GM23338 (cell line): ENCODE data around the gene MINDY3. TPM values are rescaled to one million over a fixed set of nuclear protein-coding genes. Genes with fewer than 3 reads are reported as not detected.

Source experiments
- ATAC-seq: fragments of 200-7000 bp; cut with Tn5 transposase; 3 replicates; pipeline ENCODE4 v1.9.1; 2020
- DNase-seq: peaks from one replicate; pipeline ENCODE4 v3.0.0-alpha.2; 2015; ENCODE audit warnings: low spot score
- H2AFZ ChIP-seq: fragments of 200-600 bp; sonication (generic); 2 replicates; pipeline ENCODE4 v1.8.0; 2016; ENCODE audit warnings: antibody characterized with exemption, mild to moderate bottlenecking, moderate library complexity
- H3F3A ChIP-seq: fragments of 200-600 bp; sonication (generic); replicated peaks from 2 replicates; pipeline ENCODE4 v1.8.0; 2017; ENCODE audit warnings: antibody characterized with exemption, mixed run types, low read depth
- H3K27ac ChIP-seq: fragments of 200-600 bp; sonication (generic); 2 replicates; pipeline ENCODE4 v1.6.1; 2016; ENCODE audit warnings: low read depth
- H3K27me3 ChIP-seq: fragments of 200-600 bp; sonication (generic); 2 replicates; pipeline ENCODE4 v1.8.0; 2016; ENCODE audit warnings: mild to moderate bottlenecking, mixed run types, moderate library complexity; ENCODE audit not compliant: insufficient read depth
- H3K36me3 ChIP-seq: fragments of 200-600 bp; sonication (generic); 2 replicates; pipeline ENCODE4 v1.8.0; 2016; ENCODE audit warnings: mild to moderate bottlenecking; ENCODE audit not compliant: insufficient read depth
- H3K4me1 ChIP-seq: fragments of 200-600 bp; sonication (generic); 2 replicates; pipeline ENCODE4 v1.8.0; 2016; ENCODE audit warnings: mild to moderate bottlenecking, moderate library complexity; ENCODE audit not compliant: insufficient read depth
- H3K4me2 ChIP-seq: fragments of 200-600 bp; sonication (generic); 2 replicates; pipeline ENCODE4 v1.7.1; 2017; ENCODE audit warnings: mixed run types
- H3K4me3 ChIP-seq: fragments of 200-600 bp; sonication (generic); 2 replicates; pipeline ENCODE4 v1.6.1; 2016; ENCODE audit warnings: mixed run types
- H3K79me2 ChIP-seq: fragments of 200-600 bp; sonication (generic); replicated peaks from 2 replicates; pipeline ENCODE4 v1.8.0; 2017; ENCODE audit warnings: mild to moderate bottlenecking; ENCODE audit not compliant: insufficient read depth
- H3K9me2 ChIP-seq: fragments of 200-600 bp; sonication (generic); 2 replicates; pipeline ENCODE4 v1.8.0; 2017; ENCODE audit not compliant: insufficient read depth
- H4K20me1 ChIP-seq: fragments of 200-600 bp; sonication (generic); replicated peaks from 2 replicates; pipeline ENCODE4 v1.8.0; 2017; ENCODE audit warnings: mild to moderate bottlenecking; ENCODE audit not compliant: insufficient read depth
- H3K27ac Mint-ChIP-seq: 2 replicates; pipeline ENCODE4 v1.8.0; 2020; ENCODE audit warnings: inconsistent platforms, mild to moderate bottlenecking, moderate library complexity, mixed read lengths
- H3K27me3 Mint-ChIP-seq: 3 replicates; pipeline ENCODE4 v1.8.0; 2022; ENCODE audit warnings: low read depth, mild to moderate bottlenecking, moderate library complexity, mixed read lengths, inconsistent platforms; ENCODE audit not compliant: insufficient read depth, poor library complexity
- H3K36me3 Mint-ChIP-seq: 3 replicates; pipeline ENCODE4 v1.8.0; 2021; ENCODE audit warnings: low read depth, mild to moderate bottlenecking, inconsistent platforms, moderate library complexity, mixed read lengths
- H3K4me1 Mint-ChIP-seq: 3 replicates; pipeline ENCODE4 v1.8.0; 2020; ENCODE audit warnings: mild to moderate bottlenecking, inconsistent platforms, mixed read lengths
- H3K4me3 Mint-ChIP-seq: 3 replicates; pipeline ENCODE4 v1.8.0; 2021; ENCODE audit warnings: moderate library complexity, mild to moderate bottlenecking, inconsistent platforms, mixed read lengths
- H3K9me3 Mint-ChIP-seq: 3 replicates; pipeline ENCODE4 v1.8.0; 2020; ENCODE audit warnings: moderate library complexity, mild to moderate bottlenecking, inconsistent platforms, mixed read lengths
- CREB1 ChIP-seq: fragments of 250-450 bp; sonication (Bioruptor Pico); IDR thresholded peaks from 2 replicates; pipeline ENCODE4 v1.5.0; 2020; ENCODE audit warnings: low read depth, mild to moderate bottlenecking, moderate library complexity
- EZH2 ChIP-seq: fragments of 200-600 bp; sonication (generic); IDR thresholded peaks from one replicate; pipeline ENCODE4 v1.8.0; 2017; ENCODE audit warnings: antibody characterized with exemption, mild to moderate bottlenecking, low read depth; ENCODE audit not compliant: unreplicated experiment
- EZH2phosphoT487 ChIP-seq: fragments of 200-600 bp; sonication (generic); IDR thresholded peaks from one replicate; pipeline ENCODE4 v1.8.1; 2018; ENCODE audit warnings: antibody characterized with exemption; ENCODE audit not compliant: unreplicated experiment
- JUNB ChIP-seq: IDR thresholded peaks from one replicate; pipeline ENCODE4 v1.6.1; 2016; ENCODE audit warnings: antibody characterized with exemption; ENCODE audit not compliant: unreplicated experiment
- NANOG ChIP-seq: IDR thresholded peaks from 2 replicates; pipeline ENCODE4 v1.6.1; 2016; ENCODE audit warnings: antibody characterized with exemption, borderline replicate concordance
- POLR2AphosphoS5 ChIP-seq: IDR thresholded peaks from 2 replicates; pipeline ENCODE4 v1.6.1; 2016; ENCODE audit warnings: antibody characterized with exemption, low read depth
- STAT1 ChIP-seq: IDR thresholded peaks from one replicate; pipeline ENCODE4 v1.6.1; 2016; ENCODE audit warnings: antibody characterized with exemption; ENCODE audit not compliant: unreplicated experiment
- ZNF114 ChIP-seq: fragments of 250-450 bp; sonication (Bioruptor Pico); IDR thresholded peaks from 2 replicates; pipeline ENCODE4 v1.5.0; 2020; ENCODE audit warnings: mild to moderate bottlenecking, moderate library complexity
- ZNF331 ChIP-seq: fragments of 250-450 bp; sonication (Bioruptor Pico); IDR thresholded peaks from 2 replicates; pipeline ENCODE4 v1.5.0; 2020; ENCODE audit warnings: low read depth, mild to moderate bottlenecking, moderate library complexity
- polyA plus RNA-seq: library from polyadenylated mRNA; unstranded; fragments of >200 nt; fragmentation: Nextera tagmentation; extraction: Ambion mirVana; gene quantifications from 2 replicates; pipeline ENCODE4 v1.2.1, GENCODE V29; 2016
- total RNA-seq: library from RNA; depleted of rRNA; stranded (reverse); fragments of >200 nt; shearing (Covaris generic); gene quantifications from 2 replicates; pipeline ENCODE4 v1.2.3, GENCODE V29; 2014
- TF ChIP-seq, protein P1 (sequence below), 2 experiments: fragments of 200-600 bp in 1 of 2; sonication (generic) in 1 of 2; conservative IDR thresholded peaks; 2 replicates each; pipeline versions ENCODE4 v1.5.1 to v1.6.1; 2016 to 2017; ENCODE audit warnings: antibody characterized with exemption in 2 of 2, low read depth in 2 of 2, mild to moderate bottlenecking in 2 of 2, moderate library complexity in 1 of 2
- TF ChIP-seq, protein P2 (sequence below): IDR thresholded peaks from one replicate; pipeline ENCODE4 v1.6.1; 2018; ENCODE audit warnings: antibody characterized with exemption; ENCODE audit not compliant: unreplicated experiment

MINDY3 gene
- total and polyA plus RNA-seq, 2 experiments from 2014 or later = 10.2 to 13.6 TPM

DNA sequence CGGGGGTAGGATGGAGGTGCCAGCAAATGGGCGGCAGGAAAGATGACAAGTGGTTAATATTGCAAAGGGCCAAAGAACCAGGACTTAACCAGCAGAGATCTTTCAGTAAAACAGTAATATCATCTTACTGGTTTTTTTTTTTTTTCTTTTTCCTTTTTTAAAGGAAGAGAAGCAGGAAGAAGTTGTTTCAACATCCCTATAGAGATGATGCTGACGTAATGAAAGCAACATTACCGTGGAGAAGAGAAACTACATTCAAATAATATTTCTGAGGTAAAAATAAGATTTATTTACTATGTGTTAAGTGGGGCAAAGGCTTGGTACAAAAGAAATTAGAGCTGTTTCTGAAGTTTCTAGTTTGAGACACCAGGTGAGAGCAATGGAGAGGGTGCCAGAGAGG lies 11.0 kb downstream of the MINDY3 start:
- H3K9me2 ChIP-seq = no peaks in the 10 kb centered on the region; the same call in 1 of the 2 replicates
- H3K27ac Mint-ChIP-seq = no peak overlapping the region

DNA sequence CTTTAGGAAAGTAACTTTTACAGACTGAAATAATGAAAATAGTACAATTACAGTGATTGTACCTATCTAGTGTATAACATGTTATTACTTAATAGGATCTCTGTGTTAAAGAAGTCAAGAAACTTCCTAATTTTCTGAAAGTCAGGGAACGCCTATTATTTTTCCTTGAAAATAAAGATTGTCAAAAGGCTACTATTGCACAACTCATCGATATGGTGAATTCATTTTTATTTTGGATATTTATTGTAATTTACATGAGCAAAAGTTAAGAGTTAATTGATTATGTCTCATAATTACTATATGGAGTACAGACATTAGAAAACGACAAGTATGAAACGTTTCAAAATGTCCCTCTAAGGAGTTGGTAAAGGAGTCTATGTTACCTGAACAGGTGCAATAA lies 12.8 kb downstream of the MINDY3 start:
- Histone ChIP-seq H3F3A (no peaks in the 10 kb centered on the region), H3K9me2 (no peaks in the 10 kb centered on the region; the same call in 1 of the 2 replicates), H3K4me1 (no peaks in the 10 kb centered on the region), H3K4me3 (no peak overlapping the region), H3K27me3 (no peaks in the 10 kb centered on the region), H4K20me1 (no peaks in the 10 kb centered on the region), H2AFZ (no peak overlapping the region), H3K4me2 (no peak overlapping the region), H3K36me3 (peaks cover 6% of the 10 kb centered on the region; the same call in 1 of the 2 replicates), H3K27ac (no peak overlapping the region), H3K79me2 (0 out of 2 replicates have a peak, but pooled peaks cover 22% of the 10 kb centered on the region)
- DNase-seq = no peak
- Mint-ChIP-seq H3K4me3 (no peak overlapping the region), H3K9me3 (peaks cover 28% of the 10 kb centered on the region), H3K27ac (no peak overlapping the region), H3K4me1 (no peaks in the 10 kb centered on the region), H3K27me3 (peaks cover 1% of the 10 kb centered on the region), H3K36me3 (peaks cover 27% of the 10 kb centered on the region)
- ATAC-seq = no peak
- TF ChIP-seq, protein P1, sequence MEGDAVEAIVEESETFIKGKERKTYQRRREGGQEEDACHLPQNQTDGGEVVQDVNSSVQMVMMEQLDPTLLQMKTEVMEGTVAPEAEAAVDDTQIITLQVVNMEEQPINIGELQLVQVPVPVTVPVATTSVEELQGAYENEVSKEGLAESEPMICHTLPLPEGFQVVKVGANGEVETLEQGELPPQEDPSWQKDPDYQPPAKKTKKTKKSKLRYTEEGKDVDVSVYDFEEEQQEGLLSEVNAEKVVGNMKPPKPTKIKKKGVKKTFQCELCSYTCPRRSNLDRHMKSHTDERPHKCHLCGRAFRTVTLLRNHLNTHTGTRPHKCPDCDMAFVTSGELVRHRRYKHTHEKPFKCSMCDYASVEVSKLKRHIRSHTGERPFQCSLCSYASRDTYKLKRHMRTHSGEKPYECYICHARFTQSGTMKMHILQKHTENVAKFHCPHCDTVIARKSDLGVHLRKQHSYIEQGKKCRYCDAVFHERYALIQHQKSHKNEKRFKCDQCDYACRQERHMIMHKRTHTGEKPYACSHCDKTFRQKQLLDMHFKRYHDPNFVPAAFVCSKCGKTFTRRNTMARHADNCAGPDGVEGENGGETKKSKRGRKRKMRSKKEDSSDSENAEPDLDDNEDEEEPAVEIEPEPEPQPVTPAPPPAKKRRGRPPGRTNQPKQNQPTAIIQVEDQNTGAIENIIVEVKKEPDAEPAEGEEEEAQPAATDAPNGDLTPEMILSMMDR (conservative IDR thresholded peaks at IDR 0.05; ENCODE audit: low read depth in 2 of 2) = no peak
- TF ChIP-seq STAT1 = no peak
- no peak for TF ChIP-seq EZH2phosphoT487
- TF ChIP-seq POLR2AphosphoS5 = no peak
- TF ChIP-seq JUNB = no peak
- TF ChIP-seq CREB1 (CRISPR knock-in tag) = no peak
- TF ChIP-seq NANOG = no peak
- no peak for TF ChIP-seq ZNF114 (CRISPR knock-in tag)
- TF ChIP-seq, protein P2, sequence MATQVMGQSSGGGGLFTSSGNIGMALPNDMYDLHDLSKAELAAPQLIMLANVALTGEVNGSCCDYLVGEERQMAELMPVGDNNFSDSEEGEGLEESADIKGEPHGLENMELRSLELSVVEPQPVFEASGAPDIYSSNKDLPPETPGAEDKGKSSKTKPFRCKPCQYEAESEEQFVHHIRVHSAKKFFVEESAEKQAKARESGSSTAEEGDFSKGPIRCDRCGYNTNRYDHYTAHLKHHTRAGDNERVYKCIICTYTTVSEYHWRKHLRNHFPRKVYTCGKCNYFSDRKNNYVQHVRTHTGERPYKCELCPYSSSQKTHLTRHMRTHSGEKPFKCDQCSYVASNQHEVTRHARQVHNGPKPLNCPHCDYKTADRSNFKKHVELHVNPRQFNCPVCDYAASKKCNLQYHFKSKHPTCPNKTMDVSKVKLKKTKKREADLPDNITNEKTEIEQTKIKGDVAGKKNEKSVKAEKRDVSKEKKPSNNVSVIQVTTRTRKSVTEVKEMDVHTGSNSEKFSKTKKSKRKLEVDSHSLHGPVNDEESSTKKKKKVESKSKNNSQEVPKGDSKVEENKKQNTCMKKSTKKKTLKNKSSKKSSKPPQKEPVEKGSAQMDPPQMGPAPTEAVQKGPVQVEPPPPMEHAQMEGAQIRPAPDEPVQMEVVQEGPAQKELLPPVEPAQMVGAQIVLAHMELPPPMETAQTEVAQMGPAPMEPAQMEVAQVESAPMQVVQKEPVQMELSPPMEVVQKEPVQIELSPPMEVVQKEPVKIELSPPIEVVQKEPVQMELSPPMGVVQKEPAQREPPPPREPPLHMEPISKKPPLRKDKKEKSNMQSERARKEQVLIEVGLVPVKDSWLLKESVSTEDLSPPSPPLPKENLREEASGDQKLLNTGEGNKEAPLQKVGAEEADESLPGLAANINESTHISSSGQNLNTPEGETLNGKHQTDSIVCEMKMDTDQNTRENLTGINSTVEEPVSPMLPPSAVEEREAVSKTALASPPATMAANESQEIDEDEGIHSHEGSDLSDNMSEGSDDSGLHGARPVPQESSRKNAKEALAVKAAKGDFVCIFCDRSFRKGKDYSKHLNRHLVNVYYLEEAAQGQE = no peak

More for the DNA sequence above, 11.0 kb downstream of the MINDY3 start:
- Histone ChIP-seq H3F3A (no peaks in the 10 kb centered on the region), H4K20me1 (no peaks in the 10 kb centered on the region), H3K79me2 (peaks cover 32% of the 10 kb centered on the region; the same call in 1 of the 2 replicates), H3K4me3 (no peak overlapping the region), H3K4me2 (no peak overlapping the region), H3K36me3 (peaks cover 6% of the 10 kb centered on the region; the same call in 1 of the 2 replicates), H3K4me1 (no peaks in the 10 kb centered on the region), H3K27me3 (no peaks in the 10 kb centered on the region), H2AFZ (no peak overlapping the region), H3K27ac (no peak overlapping the region)
- Mint-ChIP-seq H3K27me3 (no peaks in the 10 kb centered on the region), H3K4me3 (no peak overlapping the region), H3K36me3 (peaks cover 27% of the 10 kb centered on the region), H3K4me1 (no peaks in the 10 kb centered on the region), H3K9me3 (peaks cover 28% of the 10 kb centered on the region)
- DNase-seq (no peak), ATAC-seq (no peak)
- TF ChIP-seq EZH2 = no peak
- TF ChIP-seq ZNF331 = no peak
- TF ChIP-seq JUNB = no peak
- TF ChIP-seq, protein P2 = no peak
- TF ChIP-seq ZNF114 (CRISPR knock-in tag) = no peak
